ENCODE data around the gene ATP4B. TPM values are rescaled to one million over a fixed set of nuclear protein-coding genes. Genes with fewer than 3 reads are reported as not detected.
"Not testable (repeated sequence)": the region's sequence is repeated elsewhere in the genome, so short reads cannot be mapped to it uniquely, and the experiment has no call there.

The ATP4B gene
- total RNA-seq, 1 experiment from 2014 or later, result not detected

DNA sequence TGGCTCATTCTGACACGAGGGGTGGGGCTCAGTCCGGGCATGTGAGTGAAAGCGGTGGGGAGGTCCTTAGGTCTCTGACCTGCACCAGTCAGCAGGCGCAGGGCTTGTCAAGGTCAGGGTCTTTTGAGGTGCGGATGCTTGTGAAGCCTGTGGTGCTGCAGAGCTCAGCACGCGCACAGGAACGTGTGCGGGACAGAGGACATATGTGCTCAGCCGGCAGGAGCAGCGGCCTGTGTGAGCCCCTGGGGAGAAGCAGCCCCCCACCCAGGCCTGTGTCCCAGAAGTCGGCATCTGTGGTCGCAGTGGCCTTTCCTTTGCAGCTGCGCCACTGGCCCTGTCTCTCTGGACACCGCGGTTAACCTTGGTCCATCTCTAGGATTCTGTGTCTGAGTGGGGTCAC, 30.9 kb downstream of the ATP4B start:
- POLR2A ChIA-PET, result no interaction called here
- Histone ChIP-seq H3K27ac (ENCODE audit: low read length) (no peak overlapping the region), H3K9me3 (ENCODE audit: control insufficient read depth, insufficient read depth, low read depth, low read length) (no peaks in the 10 kb centered on the region), H3K27me3 (ENCODE audit: control insufficient read depth, insufficient read depth, low read length) (no peaks in the 10 kb centered on the region), H3K36me3 (ENCODE audit: control insufficient read depth, insufficient read depth, low read length) (no peaks in the 10 kb centered on the region; the same call in 1 of the 2 replicates), H3K4me1 (ENCODE audit: control insufficient read depth, insufficient read depth, low read length) (peaks cover 3% of the 10 kb centered on the region; the same call in 1 of the 2 replicates), H3K4me3 (ENCODE audit: low read depth in 2 of 2, low read length in 2 of 2) (no peak overlapping the region)
- TF ChIP-seq, protein P1, sequence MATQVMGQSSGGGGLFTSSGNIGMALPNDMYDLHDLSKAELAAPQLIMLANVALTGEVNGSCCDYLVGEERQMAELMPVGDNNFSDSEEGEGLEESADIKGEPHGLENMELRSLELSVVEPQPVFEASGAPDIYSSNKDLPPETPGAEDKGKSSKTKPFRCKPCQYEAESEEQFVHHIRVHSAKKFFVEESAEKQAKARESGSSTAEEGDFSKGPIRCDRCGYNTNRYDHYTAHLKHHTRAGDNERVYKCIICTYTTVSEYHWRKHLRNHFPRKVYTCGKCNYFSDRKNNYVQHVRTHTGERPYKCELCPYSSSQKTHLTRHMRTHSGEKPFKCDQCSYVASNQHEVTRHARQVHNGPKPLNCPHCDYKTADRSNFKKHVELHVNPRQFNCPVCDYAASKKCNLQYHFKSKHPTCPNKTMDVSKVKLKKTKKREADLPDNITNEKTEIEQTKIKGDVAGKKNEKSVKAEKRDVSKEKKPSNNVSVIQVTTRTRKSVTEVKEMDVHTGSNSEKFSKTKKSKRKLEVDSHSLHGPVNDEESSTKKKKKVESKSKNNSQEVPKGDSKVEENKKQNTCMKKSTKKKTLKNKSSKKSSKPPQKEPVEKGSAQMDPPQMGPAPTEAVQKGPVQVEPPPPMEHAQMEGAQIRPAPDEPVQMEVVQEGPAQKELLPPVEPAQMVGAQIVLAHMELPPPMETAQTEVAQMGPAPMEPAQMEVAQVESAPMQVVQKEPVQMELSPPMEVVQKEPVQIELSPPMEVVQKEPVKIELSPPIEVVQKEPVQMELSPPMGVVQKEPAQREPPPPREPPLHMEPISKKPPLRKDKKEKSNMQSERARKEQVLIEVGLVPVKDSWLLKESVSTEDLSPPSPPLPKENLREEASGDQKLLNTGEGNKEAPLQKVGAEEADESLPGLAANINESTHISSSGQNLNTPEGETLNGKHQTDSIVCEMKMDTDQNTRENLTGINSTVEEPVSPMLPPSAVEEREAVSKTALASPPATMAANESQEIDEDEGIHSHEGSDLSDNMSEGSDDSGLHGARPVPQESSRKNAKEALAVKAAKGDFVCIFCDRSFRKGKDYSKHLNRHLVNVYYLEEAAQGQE (IDR thresholded peaks at IDR 0.05; ENCODE audit: insufficient read depth in 1 of 2, low read depth in 2 of 2, low read length in 1 of 2), result no peak
- DNase-seq (ENCODE audit: low read depth, low spot score) (no peak), ATAC-seq (no peak)
- BruUV-seq (replicated peaks), result no TSS peak
- CTCF ChIA-PET, result no interaction called here
- intact Hi-C loops (cut with micrococcal nuclease; ENCODE audit: unreplicated experiment), result no loop called here
- in situ Hi-C loops (cut with HindIII; ENCODE audit: low pct_unique_long_range_greater_than_20kb, low sequenced_read_pairs), result no loop called here

DNA sequence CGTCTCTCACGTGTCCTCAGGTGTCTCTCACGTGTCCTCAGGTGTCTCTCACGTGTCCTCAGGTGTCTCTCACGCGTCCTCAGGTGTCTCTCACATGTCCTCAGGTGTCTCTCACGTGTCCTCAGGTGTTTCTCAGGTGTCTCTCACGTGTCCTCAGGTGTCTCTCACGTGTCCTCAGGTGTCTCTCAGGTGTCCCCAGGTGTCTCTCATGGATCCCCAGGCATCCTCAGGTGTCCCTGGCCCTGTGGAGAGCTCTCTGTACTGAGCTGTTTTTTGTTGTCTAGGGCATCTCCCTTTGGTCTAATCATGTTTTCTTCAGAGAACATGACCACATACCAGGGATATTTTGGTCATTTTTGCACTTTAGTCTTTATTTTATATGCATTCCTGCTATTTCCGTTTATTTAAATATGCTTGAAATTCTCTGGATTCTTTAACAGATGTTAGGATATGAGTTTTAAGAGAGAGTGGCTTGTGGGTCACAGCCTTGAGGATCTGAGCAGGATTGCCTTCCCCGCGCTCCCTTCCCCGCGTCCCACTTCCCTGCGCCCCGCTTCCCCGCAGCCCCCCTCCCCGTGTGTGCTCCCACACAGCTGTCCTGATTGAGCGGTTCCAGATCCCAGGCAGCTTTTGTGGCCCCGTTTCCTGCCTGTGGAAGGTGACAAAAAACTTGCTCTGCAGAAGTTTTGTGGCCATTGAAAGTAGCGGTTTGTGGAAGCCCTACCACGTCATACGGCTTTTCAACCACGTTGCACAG, 31.9 kb downstream of the ATP4B start:
- Histone ChIP-seq H3K4me1 (ENCODE audit: control insufficient read depth, insufficient read depth, low read length) (peaks cover 3% of the 10 kb centered on the region; the same call in 1 of the 2 replicates), H3K27me3 (ENCODE audit: control insufficient read depth, insufficient read depth, low read length) (no peaks in the 10 kb centered on the region), H3K27ac (ENCODE audit: low read length) (no peak overlapping the region), H3K9me3 (ENCODE audit: control insufficient read depth, insufficient read depth, low read depth, low read length) (no peaks in the 10 kb centered on the region), H3K4me3 (ENCODE audit: low read depth in 2 of 2, low read length in 2 of 2) (no peak overlapping the region), H3K36me3 (ENCODE audit: control insufficient read depth, insufficient read depth, low read length) (no peaks in the 10 kb centered on the region; the same call in 1 of the 2 replicates)
- ChIA-PET POLR2A (no interaction called here), CTCF (no interaction called here)
- ATAC-seq (no peak), DNase-seq (ENCODE audit: low read depth, low spot score) (no peak)
- in situ Hi-C loops (cut with HindIII; ENCODE audit: low pct_unique_long_range_greater_than_20kb, low sequenced_read_pairs), result no loop called here
- no peak for TF ChIP-seq SIN3A (IDR thresholded peaks at IDR 0.05; ENCODE audit: borderline replicate concordance, insufficient read depth, low read depth, low read length)
- TF ChIP-seq POLR2AphosphoS5 (IDR thresholded peaks at IDR 0.05; ENCODE audit: low read depth, low read length), result no peak
- TF ChIP-seq, protein P2, sequence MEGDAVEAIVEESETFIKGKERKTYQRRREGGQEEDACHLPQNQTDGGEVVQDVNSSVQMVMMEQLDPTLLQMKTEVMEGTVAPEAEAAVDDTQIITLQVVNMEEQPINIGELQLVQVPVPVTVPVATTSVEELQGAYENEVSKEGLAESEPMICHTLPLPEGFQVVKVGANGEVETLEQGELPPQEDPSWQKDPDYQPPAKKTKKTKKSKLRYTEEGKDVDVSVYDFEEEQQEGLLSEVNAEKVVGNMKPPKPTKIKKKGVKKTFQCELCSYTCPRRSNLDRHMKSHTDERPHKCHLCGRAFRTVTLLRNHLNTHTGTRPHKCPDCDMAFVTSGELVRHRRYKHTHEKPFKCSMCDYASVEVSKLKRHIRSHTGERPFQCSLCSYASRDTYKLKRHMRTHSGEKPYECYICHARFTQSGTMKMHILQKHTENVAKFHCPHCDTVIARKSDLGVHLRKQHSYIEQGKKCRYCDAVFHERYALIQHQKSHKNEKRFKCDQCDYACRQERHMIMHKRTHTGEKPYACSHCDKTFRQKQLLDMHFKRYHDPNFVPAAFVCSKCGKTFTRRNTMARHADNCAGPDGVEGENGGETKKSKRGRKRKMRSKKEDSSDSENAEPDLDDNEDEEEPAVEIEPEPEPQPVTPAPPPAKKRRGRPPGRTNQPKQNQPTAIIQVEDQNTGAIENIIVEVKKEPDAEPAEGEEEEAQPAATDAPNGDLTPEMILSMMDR (IDR thresholded peaks at IDR 0.05), result no peak
- TF ChIP-seq, protein P1 (IDR thresholded peaks at IDR 0.05; ENCODE audit: insufficient read depth in 1 of 2, low read depth in 2 of 2, low read length in 1 of 2), result no peak
- no peak for TF ChIP-seq TCF7L2 (IDR thresholded peaks at IDR 0.05; ENCODE audit: low read depth, low read length)
- intact Hi-C loops (cut with micrococcal nuclease; ENCODE audit: unreplicated experiment), result no loop called here
- BruUV-seq (replicated peaks), result no TSS peak

DNA sequence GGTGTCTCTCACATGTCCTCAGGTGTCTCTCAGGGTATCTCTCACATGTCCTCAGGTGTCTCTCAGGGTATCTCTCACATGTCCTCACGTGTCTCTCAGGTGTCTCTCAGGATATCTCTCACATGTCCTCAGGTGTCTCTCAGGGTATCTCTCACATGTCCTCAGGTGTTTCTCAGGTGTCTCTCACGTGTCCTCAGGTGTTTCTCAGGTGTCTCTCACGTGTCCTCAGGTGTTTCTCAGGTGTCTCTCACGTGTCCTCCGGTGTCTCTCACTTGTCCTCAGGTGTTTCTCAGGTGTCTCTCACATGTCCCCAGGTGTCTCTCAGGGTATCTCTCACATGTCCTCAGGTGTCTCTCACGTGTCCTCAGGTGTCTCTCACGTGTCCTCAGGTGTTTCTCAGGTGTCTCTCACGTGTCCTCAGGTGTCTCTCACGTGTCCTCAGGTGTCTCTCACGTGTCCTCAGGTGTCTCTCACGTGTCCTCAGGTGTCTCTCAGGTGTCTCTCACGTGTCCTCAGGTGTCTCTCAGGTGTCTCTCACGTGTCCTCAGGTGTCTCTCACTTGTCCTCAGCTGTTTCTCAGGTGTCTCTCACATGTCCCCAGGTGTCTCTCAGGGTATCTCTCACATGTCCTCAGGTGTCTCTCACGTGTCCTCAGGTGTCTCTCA, 33.2 kb downstream of the ATP4B start:
- H3K36me3 ChIP-seq (ENCODE audit: control insufficient read depth, insufficient read depth, low read length); ATAC-seq; H3K9me3 ChIP-seq (ENCODE audit: control insufficient read depth, insufficient read depth, low read depth, low read length); POLR2A ChIA-PET; intact Hi-C loops (cut with micrococcal nuclease; ENCODE audit: unreplicated experiment); H3K4me1 ChIP-seq (ENCODE audit: control insufficient read depth, insufficient read depth, low read length); H3K27ac ChIP-seq (ENCODE audit: low read length); DNase-seq (ENCODE audit: low read depth, low spot score); CTCF ChIA-PET; H3K27me3 ChIP-seq (ENCODE audit: control insufficient read depth, insufficient read depth, low read length); H3K4me3 ChIP-seq (ENCODE audit: low read depth in 2 of 2, low read length in 2 of 2); in situ Hi-C loops (cut with HindIII; ENCODE audit: low pct_unique_long_range_greater_than_20kb, low sequenced_read_pairs); BruUV-seq (replicated peaks): not testable (repeated sequence)
